NAMALWA (cell line): ENCODE results near the gene PTGR3.

ENCODE experiments used
- DNase-seq: peaks from one replicate; pipeline ENCODE4 v3.0.0-alpha.2; 2015; ENCODE audit warnings: low spot score

The PTGR3 gene, protein sequence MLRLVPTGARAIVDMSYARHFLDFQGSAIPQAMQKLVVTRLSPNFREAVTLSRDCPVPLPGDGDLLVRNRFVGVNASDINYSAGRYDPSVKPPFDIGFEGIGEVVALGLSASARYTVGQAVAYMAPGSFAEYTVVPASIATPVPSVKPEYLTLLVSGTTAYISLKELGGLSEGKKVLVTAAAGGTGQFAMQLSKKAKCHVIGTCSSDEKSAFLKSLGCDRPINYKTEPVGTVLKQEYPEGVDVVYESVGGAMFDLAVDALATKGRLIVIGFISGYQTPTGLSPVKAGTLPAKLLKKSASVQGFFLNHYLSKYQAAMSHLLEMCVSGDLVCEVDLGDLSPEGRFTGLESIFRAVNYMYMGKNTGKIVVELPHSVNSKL

DNA sequence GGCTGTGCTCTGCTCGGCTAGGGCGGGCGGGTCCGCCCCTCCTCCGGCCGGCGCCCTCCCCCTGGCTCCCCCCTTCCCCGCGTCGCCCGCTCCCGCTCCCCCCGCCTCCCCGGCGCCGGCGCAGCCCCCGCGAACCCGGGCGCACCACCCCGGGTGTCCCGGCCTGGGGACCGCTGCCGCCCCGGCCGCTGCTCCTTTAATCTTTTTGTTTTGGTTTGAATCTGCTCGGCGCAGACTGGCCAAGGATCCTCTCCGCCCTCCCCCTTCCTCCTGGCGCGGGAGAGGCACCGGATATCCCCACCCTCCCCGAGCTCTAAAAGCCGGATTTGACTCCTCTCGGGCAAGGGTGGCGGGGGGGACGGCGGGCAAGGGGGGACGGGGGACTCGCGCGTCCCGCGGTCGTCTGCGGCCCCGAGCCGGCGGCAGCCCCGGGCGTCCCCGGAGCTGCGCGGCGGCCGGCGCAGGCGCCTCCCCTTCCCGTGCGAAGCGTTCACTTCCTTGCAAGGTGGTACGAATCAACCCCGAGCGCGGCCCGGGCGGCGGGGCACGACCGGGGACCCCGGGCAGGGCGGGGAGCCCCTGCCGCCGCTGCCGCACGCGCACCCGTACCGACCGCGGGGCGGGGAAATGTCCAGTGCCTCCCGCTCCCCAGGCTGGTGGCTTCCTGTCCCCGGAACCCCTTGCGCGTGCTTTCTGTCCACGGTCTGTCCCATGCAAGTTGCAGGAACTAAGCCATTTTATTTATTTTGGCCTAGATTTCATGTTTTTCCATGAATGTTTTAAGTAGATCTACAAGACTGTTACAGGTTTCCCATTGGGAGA lies at the start of gene PTGR3:
Gene PTGR3, minus strand, starts transcription at position 11 of the 822 bp plus-strand sequence. CDS start 81 bp downstream, outside the sequence.
- DNase-seq, result peak; percentile 71

DNA sequence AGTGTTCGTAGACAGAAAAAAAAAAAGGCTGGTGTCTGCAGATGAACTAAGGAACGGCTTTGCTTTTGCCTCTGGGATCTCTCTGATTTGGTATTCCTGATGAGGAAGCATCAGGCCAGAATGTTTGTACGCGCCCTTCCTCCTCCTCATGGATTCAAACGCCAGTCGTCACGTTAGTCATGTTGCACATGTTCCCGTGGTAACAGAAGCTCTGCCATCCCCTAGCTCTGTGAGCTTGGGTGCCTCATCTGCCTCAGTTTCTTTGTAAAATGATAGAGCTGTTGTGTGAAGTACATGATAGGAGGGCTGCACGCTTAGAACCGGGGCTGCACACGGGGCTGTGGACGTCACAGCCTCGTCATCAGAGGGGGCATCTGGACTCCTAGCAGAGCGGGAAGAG lies 48.7 kb upstream of the PTGR3 start:
- no peak for DNase-seq

DNA sequence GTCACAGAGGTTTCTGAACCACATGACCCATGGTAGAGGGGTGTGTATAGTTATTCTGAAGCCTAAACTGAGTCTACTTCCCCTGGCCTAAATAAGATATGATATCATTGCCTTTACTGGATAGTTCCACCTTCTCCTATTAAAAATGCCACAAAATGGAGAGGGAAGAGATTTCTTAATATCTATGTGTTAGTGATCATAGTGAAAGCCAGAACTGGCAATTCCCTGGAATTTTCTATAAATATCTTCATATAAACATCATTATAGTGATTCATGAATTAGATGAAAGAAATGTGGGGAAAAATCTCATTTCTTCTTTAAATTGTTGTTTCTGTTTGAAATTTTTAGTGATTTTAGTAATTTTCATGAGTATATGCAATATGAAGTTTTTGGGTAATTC lies 47.4 kb upstream of the PTGR3 start:
- DNase-seq, result no peak

DNA sequence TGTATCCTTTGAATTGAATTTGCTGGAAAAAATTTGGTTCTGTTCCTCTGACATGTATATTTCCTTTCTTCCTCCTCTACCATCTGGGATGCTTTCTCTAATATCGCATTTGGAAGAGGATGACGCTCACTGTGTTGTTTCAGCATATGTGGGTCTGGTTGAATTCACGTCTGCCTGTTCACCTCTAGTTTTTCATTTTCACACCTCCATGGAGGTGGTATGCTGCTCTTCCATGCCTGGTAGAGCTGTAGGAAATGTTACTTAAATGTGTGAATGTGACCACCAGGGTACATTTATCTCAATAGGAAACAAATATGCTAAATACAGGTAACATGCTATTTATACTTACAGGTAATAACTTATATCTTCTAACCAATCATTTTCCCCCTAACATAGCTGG lies 46.2 kb upstream of the PTGR3 start:
- no peak for DNase-seq

DNA sequence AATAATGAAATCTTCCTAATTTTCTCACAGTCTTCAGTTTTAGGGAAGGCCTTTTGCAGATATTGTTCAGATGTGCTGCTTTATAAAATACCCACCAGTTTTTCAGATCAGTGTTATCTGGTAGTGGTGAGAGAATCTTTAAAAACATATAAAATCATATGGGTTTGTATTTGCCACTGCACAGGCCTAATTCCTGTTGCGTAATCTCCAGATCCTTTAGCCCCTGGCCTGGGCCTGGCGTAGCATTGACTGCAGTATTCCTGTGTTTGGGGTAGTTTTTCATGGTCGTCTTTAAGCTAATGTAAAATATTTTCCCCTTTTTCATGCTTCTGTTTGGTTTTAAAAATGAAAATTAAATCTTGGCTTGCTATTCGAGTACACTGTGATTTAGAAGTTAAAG lies 44.8 kb upstream of the PTGR3 start:
- no peak for DNase-seq

DNA sequence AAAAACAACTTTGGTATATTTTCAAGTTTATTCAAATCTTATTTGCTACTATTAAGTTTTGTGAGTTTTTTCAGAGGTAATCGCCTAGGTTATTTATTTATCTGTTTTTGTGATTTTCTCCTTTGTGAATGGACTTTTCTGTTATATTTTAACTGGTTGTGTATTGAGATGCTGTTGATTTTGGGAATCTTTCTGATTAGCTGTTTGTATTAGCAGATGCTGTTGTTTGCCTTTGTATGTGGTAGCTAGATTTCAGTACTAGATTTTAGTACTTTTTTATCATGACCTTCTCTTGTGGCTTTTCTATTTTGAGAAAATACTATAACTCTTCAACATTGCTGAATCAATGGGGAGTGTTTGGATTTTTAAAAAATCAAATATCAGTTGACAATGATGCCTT lies 44.1 kb upstream of the PTGR3 start:
- DNase-seq, result no peak

DNA sequence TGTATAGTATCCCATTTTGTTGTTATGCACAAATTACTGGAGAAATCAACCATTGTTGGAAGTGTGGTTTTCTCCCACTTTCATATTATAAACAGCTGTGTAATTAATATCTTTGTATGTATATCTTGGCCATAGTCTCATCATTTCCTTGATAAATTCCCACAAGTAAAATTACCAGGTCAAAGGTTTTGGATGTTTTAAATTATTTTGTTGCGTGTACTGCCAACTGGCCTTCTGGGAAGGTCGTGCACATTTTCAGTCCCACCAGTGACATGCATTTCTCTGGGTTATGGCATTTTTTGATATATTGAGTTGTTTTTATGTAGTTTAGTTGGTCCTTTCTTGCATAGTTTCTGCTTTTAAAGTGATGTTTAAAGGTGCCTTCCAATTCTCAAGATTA lies 43.2 kb upstream of the PTGR3 start:
- DNase-seq, result no peak

DNA sequence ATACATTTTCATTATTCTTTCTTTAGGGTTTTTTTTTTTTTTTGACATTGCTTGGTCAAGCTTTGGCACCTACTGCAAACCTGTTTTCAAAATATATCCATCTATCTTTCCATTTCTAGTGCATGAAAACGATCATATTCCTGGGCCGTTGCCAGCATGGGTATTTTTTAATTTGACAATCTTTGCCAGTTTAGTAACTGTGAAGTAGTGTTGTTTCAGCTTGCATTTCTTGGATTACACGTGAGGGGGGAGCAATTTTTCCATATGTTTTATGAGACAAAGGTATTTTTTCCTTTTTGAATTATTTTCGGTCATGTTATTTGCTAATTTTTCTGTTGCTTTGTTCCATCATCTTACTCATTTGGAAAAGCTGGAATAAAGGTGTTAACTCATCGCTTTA lies 42.5 kb upstream of the PTGR3 start:
- DNase-seq, result no peak

DNA sequence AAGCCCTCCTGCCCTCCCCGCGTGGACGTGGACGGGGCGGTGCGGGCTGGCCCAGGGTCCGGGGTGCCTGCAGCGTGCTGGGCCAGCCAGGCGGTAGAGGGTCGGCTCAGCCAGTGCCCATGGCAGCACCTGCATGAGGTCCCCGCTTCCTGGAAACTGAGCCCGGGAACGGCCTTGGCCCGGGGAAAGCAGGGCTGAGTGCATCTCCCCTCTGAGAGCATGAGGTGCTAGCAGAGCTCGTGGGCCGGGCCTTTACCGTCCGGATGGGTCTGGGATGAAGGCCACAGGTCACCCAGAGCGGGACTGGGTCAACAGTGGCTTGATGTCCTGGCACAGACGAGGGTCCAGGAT lies 41.5 kb upstream of the PTGR3 start:
- DNase-seq, result no peak

DNA sequence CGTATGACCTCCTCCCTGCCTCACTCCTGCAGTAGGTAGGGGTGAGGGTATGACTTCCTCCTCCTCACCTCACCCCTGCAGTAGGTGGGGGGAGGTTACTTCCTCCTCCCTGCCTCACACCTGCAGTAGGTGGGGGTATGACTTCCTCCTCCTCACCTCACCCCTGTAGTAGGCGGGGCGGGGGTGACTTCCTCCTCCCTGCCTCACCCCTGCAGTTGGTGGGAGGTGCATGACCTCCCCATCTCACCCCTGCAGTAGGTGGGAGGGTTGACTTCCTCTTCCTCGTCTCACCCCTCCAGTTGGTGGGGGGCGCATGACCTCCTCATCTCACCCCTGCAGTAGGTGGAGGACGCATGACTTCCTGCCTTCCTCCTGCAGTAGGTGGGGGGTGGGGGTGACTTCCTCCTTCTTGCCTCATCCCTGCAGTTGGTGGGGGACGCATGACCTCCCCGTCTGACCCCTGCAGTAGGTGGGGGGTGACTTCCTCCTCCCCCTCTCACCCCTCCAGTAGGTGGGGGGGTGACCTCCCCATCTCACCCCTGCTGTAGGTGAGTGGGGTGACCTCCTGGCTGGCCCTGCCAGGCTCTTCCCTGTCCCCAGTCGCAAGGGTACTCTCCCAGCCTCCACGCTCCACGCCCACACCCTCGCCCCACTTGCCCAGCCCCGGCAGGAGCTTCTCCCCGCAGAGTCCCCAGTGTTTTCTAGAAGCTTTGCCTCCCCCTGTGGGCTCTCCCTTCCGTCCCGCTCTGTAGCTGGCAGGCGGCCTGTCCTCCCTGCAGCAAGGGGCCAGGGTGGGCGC lies 40.9 kb upstream of the PTGR3 start:
- no peak for DNase-seq

DNA sequence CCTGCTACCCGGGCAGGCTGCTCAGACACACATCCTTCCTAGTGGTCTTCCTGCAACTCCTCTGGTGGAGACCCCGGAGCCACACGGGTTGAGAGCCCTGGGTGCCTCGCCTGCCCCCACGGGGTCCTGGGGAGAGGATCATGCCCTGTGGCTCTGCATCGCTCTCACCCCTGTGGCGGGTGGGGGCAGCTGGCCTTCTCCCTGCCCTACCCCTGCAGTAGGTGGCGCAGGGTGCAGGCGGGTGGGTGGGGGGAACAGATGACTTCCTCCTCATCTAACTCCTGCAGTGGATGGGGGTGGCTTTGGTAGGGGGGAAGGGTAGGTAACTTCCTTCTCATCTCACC lies 40.2 kb upstream of the PTGR3 start:
- no peak for DNase-seq

DNA sequence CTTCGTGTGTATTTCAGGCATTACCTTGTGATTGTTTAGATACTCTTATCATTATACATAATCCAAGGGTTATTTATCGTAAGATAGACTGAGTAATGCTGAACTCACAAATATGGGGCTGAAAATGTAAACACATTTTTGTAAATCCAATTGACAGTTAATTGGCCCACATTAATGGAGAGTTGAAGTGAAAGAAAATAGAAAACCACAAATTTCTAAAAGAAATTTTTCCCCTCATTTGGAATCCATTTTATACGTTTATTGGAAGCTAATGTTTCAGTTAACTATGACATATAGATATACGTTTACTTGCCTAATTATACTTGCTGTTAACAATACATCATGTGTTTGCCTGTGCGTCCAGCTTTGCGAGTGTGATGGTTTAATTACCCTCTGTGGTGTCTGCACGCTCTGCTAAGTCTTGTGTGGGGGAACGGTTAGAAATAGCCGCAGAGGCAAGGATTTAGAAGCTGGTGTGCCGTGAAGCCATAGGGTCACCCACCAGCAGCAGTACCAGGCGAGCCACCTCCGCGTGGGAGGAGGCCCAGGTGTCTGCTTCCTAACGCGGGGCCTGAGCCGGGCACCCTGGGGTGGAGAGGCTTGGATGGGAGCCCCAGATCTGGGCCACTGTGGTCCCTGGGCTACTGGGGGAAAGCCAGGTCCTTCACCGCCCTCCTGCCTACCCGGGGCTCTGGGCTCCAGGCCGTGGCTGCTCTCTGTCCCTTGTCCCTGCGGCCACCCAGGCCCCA lies 39.7 kb upstream of the PTGR3 start:
- no peak for DNase-seq

DNA sequence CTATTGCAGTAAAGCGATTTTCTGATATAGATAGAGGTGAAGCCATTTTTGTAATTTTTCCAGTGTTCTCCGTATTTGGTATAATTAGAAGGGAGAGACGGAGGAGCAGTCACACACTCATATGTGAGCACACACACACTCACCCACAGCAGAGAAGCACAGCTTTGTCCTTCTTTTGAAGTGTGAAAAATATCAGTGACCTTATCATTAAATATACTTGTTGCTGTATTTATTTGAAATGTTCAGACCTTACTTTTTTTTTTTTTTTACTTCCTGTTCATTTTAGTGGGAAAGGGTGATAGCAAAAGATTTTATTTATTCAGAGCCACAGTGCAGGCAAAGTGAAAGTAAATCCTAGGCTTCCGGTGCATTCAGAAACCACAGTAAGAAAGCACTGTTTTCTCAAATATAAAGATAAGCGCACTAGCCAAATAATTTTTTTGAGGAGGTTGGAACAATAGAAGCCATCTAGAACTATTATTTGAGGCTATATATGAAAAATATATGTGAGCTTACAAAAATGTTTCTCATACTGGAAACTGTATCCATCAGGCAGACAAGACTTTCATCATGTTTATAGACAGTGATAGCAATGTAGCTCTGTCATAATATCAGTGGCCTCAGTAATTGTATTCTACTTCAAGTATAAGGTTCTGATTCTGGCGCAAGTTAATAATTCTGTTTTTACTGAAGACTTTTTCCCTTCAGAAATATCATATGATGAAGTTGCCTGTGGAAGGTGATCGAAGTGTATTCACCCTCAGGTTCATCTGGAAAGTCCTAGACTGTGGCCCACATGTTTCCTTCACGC lies 38.9 kb upstream of the PTGR3 start:
- no peak for DNase-seq

DNA sequence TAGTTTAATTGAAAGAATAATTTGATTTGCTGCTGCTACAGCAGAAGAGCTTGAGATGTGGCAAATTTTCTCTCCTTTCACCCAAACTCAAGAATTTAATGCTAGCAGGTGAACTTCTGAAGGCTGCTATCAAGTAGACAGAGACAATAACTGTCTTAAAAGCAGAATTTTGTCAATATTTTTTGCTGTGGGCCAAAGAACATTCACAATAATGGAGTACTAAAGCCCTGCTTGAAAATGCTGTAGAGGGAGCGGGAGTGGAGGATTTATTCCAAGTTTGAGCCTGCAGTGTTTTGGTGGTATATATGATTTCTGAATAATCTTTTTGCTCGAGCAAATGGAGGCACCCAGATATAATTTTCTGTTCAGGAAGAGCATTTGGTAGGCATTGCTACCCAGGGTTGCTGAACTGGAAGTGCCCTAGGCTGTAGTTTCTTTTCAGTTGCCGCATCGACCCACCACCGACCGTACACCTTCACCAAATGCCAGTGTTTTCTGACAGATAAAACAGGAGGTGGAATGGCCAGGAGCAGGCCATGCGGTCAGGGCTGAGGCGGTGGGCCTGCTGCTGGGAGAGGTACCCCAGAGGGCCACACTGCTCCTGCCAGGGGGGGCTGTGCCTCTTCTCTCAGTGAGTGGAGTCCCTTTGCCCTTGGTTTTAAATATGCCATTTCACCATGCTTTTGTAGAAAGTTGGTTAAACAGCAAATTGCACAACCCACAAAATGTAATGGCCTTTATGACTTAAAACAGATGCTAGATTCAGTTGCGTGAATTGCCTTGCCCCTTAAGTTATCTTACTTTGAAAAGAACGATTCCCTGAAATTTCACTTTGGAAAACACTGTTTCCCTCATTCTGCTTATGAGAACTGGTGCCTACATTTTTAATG lies 38.0 kb upstream of the PTGR3 start:
- DNase-seq, result no peak

DNA sequence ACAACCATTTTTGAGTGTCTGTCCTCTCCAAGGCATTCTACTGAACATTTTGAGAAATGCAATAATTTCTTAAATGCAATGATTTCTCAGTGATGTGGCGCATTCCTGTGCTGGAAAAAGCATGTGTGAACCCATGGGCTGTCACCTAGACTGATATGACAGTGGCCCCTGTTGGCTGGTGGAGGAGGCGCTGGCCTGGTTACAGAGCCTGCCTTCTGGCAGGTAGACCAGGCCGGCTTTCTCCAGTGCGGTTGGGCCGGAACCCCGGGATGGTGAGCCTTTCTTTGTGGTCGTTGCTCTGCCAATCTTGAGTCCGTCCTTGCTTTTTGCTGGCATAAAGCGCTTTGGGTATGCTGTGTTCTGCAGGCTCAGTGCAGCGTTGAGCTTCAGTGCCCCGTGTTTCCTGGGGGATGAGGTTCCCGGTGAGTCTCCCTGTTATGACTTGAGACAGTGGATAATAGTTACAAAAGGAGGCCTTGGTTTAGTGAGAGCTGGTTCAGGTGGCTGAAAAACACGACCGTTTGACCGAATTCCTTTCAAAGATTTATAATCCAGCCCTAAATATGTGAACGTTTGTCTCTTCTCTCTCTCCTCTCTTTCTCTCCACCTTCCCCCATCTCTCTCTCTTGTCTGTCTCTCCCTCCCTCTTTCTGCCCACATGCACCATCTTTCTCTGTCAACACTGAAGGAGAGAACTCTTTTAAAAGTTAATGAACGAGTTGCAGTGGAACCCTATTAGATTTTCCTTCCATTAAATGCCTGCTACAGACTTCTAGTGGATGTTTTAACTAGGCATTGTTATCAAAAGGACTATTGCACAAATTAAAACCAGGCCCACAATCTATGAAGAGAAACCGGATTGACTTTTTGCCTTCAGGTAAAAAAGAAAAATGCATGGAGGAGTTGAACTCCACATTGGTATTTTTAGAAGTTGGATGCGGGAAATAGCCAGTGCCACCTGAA lies 35.7 kb upstream of the PTGR3 start:
- DNase-seq, result no peak

DNA sequence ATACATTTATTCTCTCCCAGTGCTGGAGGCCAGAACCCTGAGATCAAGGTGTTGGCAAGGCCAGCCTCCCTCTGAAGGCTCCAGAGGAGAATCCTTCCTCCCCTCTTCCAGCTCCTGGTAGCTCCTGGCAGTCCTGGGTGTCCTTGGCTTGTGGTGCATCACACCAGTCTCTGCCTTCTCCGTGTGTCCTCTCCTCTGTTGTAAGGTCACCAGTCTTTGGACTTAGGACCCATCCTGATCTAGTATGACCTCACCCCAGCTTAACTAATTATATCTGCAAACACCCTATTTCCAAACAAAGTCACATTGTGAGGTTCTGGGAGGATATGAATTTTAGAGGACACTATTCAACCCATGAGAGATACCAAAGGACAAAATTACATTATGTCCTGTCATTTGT lies 32.8 kb upstream of the PTGR3 start:
- no peak for DNase-seq

DNA sequence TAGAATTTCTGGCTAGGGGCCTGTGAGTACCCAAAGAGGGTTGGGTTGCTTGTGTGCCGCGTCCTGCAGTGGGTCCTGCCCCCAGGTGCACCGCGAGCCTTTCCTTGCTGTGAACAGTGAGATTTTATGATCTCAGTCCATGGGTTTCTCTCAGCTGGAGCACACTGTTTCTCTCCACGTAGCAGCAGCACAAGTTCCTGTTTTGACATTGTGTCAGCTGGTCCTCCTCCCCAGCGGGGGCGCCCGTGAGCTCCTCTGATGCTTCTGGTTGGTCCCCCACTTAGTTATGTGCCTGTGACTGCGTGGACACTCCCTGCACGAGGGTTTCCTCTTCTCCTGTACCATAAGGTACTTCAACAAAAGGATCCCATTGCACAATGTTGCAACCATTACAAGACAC lies 31.5 kb upstream of the PTGR3 start:
- peak; percentile 15 for DNase-seq

DNA sequence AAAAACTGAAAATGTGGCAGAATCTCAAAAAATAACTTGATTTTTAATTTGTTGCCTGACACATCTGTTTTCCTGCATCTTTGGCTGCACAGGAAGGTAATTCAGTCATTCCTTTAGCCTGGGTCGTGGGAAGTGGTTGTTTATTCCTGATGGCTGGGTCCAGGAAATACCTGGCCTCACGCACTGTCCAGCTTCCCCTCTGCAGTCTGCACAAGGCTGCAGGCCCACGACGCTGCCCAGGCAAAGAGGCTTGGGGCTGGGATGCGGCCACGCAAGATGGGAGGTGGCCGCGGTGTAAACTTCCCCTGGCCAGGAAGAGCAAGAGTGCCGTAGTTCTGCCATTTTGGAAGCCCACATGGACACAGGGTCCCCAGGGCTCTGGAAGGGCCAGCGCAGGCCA lies 29.8 kb upstream of the PTGR3 start:
- no peak for DNase-seq

DNA sequence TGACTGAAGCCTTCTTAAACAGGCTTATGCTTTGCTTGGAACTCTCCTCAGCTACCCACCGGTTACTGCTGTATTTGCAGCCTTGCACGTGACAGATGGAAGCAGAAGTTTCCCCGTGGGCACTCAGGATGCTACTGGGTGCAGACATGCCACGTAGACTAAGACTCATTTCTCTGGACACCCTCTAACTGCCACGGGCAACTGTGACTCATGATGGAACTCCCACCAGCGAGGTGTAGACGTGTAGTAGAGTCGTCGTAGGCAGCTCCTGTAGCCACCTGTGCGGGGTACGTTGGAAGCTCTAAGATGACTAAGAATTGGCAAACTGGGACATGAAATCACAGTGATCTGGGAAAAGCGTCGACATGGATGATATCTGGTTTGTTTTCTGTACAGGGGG lies 29.2 kb upstream of the PTGR3 start:
- DNase-seq, result no peak
